Forelimb muscle (tissue), 1 donor: ENCODE results near the gene CFAP58. TPM values are rescaled to one million over a fixed set of nuclear protein-coding genes. Genes with fewer than 3 reads are reported as not detected.

Experiments used
- DNase-seq: peaks from one replicate; pipeline ENCODE4 v3.0.0-alpha.2; 2013; ENCODE audit warnings: low read depth
- polyA plus RNA-seq: library from polyadenylated mRNA; unstranded; fragments of 120-200 nt; gene quantifications from one replicate; pipeline ENCODE4 v1.2.1, GENCODE V29; 2013; ENCODE audit not compliant: insufficient read length

Gene CFAP58
- polyA plus RNA-seq, 1 donor: 0.37 TPM

DNA sequence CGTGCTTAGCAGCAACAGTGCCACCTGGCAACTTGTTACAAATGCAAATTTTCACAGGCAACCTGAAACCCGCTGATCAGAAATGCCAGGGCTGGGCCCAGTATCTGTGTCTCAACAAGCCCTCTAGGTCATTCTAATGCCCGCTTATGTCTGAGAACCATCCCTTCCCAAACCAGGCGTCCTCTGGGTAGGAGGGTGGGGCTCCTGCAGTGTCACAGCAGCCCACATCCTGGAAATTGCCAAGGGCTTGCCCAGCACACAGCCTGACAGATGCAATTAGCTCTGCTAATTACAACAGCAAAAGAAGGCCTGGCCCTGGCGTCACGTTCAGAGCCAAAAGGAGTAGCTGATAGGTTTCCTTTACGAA lies 31.2 kb upstream of the CFAP58 start:
- DNase-seq: no peak

DNA sequence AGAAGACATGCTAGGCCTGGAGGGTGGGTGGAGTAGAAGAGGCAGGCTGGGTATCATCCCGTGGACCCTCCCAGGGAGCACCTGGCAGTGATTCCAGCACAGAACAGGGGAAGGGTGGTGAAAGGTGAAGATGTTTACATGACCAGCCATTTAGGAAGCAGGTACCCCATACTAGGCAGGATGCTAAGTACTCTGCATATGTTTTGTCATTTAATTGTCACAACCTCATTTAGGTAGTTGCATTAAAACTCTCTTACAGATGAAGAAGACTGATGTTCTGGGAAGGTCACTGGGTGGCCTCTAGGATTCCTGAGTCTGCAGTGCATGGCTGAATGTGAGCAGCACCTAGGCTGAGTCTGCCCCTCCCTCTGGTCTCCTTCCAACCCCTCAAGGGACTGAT lies 30.5 kb upstream of the CFAP58 start:
- DNase-seq: no peak

DNA sequence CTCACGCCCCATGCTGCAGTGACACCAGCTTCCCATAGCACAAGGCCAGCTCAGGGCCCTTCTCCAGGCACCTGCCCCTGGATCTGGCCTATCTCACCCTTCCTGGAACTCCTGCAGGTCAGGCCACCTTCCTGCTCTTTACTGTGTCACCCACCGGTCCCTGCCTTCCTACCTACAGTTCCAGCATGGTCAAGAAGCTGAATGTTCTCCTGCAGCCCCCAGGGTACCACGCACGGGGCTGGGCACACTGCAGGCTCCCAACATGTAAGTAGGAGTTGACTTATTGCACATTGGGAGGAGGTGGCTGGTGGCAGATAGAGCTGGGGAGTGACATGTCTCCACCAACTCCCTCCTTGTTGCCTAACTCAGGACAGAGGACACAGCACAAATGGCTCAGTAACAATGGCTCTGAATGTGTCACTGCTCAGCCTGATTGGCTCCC lies 29.9 kb upstream of the CFAP58 start:
- no peak for DNase-seq

- no peak for DNase-seq
Observed at GRCh38 chr10:104324221-104324686, 29.4 kb upstream of the CFAP58 start.

DNA sequence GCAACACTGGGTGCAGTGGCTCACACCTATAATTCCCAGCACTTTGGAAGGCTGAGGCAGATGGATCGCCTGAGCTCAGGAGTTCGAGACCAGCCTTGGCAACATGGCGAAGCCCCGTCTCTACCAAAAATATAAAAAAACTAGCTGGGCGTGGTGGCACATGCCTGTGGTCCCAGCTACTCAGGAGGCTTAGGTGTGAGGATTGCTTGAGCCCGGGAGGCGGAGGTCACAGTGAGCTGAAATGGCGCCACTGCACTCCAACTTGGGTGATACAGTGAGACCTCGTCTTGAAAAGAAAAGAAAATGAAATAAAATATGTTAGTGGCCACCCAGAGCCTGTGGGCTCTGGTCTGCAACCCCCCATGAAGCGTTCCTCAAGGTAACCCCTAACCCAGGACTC lies 28.7 kb upstream of the CFAP58 start:
- DNase-seq: no peak

GRCh38 chr10:104325436-104326435 lies 27.9 kb upstream of the CFAP58 start:
- DNase-seq: no peak

DNA sequence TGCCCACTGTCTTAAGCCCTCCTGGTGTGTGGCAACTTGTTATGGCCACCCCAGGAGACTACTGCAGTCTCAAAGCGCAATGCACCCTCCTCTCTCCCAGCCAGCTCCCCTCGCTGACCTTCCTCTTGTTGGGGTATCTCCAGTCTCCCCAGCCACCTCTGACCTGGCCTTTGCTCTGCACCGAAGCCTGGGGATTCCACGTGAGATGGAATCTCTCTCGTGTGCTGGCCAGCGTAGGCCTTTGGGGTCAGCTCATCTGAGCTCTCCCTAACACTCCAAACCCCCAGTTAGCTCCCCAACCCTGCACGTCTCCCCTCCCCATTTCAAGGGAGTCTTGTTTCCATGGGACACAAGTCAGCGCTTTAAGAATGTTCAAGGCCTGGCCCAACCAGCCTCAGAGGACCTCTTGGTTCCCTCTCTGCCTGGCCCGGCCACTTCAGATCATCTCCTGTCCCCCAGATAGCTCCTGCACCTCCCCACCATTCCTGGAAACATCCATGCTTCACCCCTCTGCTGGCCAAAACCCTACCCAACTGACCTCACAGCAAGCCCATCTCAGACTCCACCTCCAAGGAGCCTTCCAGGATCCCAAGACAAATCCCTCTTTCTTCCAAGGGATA lies 26.5 kb upstream of the CFAP58 start:
- no peak for DNase-seq

GRCh38 chr10:104327745-104328645 lies 25.6 kb upstream of the CFAP58 start:
- peak; percentile 80 for DNase-seq

- no peak for DNase-seq
Observed at GRCh38 chr10:104328646-104328895, 25.1 kb upstream of the CFAP58 start.

DNA sequence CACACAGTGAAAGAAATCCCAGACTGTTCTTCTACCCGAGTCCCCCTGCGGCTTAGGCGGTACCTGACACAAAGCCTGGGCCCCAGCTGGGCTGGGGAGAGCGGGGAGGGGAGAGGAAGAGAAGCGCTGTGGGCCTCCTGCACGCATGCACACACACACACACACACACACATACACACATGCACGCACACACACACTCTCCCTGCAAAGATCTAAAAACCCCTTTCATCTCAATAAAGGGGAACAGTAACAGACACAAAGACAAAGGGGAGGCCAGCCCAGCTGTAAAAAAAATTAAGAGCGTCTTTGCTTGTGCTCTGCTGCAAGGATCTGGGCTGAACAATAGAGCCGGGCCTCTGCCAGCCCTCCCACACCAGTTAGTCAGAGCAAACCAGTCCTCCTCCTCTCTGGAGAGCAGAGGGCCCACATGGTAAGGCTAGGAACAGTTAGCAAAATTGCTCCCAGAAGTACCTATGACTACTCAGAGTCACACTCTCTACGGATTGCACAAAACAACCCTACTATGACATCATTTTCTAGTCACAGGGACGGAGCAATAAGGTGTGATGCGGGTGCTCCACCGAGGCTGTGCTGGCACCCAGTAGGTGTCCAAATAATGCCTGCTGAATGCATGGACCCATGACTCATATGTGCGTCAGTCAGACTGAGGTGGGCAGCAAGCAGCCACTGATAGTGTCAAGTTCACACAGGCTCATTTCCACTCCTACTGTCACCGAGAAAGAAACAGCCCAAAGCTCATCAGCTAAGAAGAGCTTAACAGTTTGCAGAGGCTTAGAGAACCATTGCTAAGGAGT lies 24.5 kb upstream of the CFAP58 start:
- DNase-seq: no peak

DNA sequence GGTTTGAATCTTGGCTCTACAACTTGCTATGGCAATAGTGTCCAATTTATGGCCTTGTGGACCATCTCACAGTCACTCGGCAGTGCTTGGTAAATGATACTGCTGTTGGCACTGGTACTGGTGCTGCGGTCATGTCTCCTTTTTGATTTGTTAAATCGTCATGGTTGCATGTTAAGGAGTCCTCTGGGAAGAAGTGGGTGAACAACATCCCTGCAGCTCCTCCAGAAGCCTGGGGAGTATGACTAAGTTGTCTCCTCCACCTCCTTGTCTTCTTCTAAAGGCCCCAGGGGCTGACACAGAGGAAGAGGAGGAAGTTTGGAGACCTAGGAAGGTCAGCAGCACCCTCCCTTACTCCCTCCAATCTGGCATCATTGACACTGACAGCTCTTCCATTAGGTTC lies 23.9 kb upstream of the CFAP58 start:
- no peak for DNase-seq

GRCh38 chr10:104330168-104331110 lies 23.2 kb upstream of the CFAP58 start:
- peak; percentile 90 for DNase-seq

DNA sequence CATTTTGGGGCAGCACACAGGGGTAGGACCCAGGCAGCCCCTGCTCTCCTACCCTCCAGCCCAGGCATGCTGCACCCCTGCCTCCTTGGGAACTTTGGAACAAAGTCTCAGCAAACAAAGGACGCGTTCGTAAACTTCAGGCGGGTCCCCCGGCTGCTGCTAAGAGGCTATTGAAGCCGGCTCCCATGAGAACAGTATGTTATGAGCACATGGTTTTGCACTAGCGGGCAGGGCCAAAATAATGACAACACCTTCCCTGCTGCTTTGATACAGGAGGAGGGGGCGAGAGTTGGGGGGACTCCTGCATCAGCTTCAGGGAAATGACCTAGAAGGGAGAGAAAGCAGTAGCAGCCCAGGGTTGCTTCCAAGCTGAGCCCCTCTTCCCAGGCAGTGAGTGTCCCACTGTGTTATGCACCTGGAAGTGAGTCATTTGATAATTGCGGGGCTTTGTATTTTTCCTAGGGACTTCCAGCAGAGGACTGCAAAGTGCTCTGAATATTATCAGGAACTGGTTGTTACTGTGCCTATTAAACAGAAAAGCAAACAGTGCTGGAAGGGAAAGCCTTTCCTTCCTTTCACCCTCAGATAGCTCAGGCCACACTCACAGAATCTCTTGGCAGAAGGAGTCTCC lies 22.3 kb upstream of the CFAP58 start:
- no peak for DNase-seq

DNA sequence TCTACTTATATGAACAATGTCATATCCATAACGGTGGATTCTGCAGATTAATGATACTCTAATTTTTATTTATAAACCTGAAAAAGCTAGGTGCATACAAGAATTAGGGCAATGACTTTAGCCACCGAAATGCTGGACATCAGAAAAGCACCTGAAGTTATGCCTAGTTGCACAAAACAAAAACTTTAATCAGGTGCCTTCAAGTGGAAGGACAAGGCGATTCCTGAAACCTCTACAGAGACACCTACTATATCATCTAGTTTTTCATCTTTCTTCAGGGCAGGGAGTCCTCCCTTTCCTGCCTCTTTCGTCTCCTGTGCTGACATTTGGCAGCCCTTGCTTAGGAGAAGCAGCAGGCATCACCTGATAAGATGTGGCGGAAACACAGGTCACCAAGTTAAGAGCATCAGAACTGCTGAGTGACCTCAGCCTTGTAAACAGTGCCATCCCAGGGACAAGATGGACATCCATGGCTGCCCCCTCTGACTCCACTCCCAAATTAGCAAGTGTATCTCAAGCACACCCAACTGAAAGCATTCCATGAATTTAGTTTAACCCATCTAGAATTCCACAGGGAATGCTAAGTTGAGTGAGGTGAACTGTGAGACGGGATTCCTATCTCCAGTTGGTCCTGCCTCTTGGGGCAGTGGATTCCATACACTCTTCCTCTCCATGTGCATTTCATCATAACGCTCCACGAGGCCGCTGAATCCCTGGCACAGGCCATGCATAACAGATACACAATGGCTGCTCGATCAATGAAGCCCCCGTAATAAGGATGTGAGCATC lies 21.2 kb upstream of the CFAP58 start:
- DNase-seq: no peak

GRCh38 chr10:104333032-104333727 lies 20.5 kb upstream of the CFAP58 start:
- DNase-seq: no peak

DNA sequence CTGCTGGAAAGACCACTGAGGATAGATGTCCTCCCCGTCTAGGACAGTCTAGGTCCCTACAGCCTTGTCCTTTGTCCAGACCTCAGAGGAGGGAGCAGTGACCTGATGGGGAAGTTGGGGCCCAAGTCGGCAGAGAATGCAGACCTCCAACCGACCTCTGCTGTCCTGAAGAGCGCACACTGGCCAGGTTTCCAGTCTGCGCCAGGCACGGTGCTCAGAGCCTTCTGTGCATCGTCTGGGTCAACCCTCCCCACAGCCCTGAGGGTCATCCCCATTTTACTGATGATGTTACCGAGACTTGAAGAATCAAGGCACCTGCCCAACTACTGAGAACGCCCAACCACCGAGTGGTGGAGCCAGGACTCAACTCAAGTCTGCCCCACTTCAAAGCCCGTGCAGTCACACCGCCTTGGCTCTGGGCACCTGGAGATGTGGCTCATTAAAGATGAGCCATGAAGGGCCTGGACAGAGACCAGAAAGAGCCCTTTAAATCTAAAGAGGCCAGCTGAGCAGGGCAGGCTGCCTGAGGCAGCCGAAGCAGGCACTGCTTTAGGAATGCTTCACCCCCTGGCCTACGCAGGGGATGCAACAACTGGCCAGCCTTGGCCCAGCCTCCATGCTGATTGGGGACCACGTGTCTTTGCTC lies 19.8 kb upstream of the CFAP58 start:
- DNase-seq: no peak

GRCh38 chr10:104334561-104334960 lies 19.1 kb upstream of the CFAP58 start:
- no peak for DNase-seq
